Stimulated activated CD4-positive, alpha-beta T cell treated with anti-CD3 and anti-CD28 coated beads, TNF-alpha, amount 100 ng/mL, for 1 hour (primary cell): ENCODE measurements around the gene SLC29A1.

Source experiments
- DNase-seq, 3 donors: peaks; one replicate each; pipeline ENCODE4 v3.0.0-alpha.2; 2020; ENCODE audit warnings: low read depth in 3 of 3, low spot score in 1 of 3

The SLC29A1 gene

GRCh38 chr6:44251576-44252524 is 28.5 kb downstream of the SLC29A1 start:
- no peak for DNase-seq

DNA sequence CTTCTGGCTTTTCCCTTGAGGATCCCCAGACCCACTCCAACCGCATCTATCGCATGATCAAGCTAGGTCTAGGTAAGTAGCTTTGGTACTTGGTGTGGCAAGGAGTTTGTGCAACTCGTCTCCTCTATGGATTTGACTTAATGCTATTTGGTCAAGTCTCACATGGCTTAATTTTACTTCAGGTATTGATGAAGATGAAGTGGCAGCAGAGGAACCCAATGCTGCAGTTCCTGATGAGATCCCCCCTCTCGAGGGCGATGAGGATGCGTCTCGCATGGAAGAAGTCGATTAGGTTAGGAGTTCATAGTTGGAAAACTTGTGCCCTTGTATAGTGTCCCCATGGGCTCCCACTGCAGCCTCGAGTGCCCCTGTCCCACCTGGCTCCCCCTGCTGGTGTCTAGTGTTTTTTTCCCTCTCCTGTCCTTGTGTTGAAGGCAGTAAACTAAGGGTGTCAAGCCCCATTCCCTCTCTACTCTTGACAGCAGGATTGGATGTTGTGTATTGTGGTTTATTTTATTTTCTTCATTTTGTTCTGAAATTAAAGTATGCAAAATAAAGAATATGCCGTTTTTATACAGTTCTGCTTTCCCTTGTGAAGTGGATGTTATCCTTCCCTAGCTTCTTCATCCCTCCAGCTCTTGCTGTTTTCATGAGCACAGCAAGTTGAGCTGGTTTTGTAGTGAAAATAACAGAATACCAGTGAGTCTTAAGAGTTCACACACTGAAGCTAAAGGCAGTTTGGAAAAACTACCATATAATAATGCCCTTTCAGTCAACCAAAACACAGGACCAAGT is 30.1 kb downstream of the SLC29A1 start:
- DNase-seq: no peak

GRCh38 chr6:44254191-44255104 is 31.1 kb downstream of the SLC29A1 start:
- no peak for DNase-seq

GRCh38 chr6:44255105-44255808 is 31.9 kb downstream of the SLC29A1 start:
- no peak for DNase-seq

DNA sequence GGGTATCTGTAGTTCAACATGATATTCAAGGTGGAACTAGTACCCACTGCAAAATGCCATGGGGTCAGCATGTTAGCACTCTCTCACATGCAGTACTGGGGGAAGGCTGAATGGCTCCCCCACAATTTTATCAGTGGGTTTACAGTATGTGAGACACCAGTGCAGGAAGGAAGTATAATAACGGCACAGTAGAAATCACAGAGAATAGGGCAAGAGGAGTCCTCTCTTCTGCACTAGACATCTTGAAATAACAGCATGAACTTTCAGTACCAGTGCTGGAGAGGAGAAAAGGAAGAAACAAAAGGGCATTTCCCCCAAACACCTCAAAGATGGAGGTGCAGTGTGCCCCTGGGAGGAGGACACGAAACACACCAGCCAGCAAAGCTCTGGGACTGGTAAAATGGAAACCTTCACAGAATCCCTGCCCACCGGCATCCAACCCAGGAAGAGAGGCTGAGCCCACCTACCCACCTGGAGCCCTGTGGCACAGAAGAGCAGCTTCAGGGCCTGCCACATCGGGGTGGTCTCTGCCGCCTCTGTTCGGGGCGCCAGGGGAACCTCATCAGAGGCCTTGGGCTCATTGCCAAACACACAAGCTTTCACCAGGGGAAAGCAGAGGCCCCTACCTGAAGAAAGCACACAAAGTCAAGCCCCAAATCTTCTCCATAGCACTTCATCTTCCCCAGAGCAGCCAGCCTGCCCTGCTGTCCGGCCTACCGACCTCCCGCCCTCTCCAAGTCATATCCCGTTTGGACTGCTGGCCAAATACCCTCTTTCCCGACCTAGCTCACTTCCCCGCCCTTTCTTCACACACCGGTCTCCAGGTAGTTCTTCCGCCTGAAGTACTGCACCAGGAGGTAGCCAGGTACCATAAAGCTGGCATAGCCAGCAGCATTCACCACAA is 32.7 kb downstream of the SLC29A1 start:
- no peak for DNase-seq

- no peak for DNase-seq
Measured at GRCh38 chr6:44256775-44257024, 33.3 kb downstream of the SLC29A1 start.

DNA sequence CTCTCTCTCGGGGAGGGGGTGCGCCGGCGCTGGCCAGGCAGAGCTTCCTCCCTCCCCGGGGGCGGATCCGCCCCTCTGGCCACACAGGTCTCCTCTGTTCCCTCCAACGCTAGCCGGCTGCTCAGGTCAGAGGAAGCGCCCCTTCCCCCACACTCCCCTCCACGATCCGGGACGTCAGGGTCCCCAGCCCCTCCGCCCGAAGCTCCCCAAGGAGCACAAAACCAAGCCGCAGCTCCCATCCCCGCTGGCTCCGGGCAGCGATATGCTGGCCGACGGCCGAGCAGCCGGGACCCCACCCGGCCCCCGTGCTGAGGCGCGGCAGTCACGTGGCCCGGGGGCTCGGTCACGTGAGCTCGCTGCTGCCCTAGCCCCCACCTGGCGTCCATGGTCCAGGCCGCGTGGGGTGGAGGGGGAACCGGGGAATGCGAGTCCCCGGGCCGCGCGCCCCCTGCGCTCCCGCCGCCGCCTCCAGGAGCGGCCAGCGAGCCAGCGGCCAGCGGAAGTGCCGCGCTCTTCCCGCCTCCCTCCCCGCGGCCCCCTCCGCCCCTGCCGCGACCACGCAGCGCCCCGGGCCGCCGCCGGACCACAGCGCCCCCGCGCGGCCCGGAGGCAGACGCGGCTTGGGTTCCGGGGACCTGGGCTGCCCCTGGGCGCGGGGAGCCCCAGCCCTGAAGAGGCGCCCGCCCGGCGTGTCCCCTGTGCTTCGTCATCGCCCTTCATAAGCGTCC is 33.8 kb downstream of the SLC29A1 start, which contains the start of gene SLC35B2:
SLC35B2 (minus strand) TSS at position 504 of the 728 bp plus-strand sequence; CDS start at position 386, 118 bp downstream.
- DNase-seq: peak in 2 of 3 donors; percentile 44 to 56

GRCh38 chr6:44257753-44258324 is 34.4 kb downstream of the SLC29A1 start:
- DNase-seq: no peak

GRCh38 chr6:44258325-44258863 is 35.0 kb downstream of the SLC29A1 start:
- no peak for DNase-seq

- DNase-seq: no peak
Measured at GRCh38 chr6:44258921-44259320, 35.5 kb downstream of the SLC29A1 start.

DNA sequence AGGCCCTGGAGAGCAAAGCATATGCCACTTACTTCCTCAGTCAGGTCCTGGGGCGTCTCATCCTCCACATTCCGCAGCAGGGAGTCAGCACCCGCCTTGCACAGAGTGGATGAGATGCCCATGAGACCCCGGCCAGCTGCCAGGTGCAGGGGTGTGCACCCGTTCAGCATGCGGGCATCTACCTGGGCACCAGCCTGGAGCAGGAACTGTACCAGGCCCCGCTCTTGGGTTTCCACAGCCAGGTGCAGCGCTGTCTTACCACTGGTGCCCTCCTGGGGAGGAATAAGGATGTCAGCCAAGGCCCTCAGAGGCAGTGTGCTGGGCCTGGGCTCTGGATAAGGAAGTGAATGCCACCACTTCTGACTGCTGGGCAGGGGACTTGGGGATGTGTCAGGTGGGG is 36.6 kb downstream of the SLC29A1 start:
- DNase-seq: no peak

GRCh38 chr6:44260451-44261297 is 37.3 kb downstream of the SLC29A1 start:
- no peak for DNase-seq

DNA sequence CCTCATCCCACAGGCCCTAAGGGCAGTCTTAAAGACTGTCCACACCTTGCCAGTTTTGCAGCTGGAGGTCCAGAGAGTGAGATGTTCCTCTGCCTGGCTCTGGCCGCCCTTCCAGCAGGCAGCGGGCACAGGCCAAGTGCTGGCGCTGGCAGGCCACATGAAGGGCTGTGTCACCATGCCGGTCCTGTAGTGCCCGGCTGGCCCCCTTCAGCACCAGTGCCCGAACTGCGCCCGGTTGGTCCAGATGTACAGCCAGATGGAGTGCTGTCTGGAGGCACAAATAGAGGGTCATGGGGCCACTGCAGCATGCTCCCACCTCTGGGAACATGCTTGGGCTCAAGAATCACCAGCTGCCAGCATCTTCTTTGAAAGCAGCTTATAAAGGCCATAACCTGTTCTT is 38.2 kb downstream of the SLC29A1 start:
- no peak for DNase-seq

DNA sequence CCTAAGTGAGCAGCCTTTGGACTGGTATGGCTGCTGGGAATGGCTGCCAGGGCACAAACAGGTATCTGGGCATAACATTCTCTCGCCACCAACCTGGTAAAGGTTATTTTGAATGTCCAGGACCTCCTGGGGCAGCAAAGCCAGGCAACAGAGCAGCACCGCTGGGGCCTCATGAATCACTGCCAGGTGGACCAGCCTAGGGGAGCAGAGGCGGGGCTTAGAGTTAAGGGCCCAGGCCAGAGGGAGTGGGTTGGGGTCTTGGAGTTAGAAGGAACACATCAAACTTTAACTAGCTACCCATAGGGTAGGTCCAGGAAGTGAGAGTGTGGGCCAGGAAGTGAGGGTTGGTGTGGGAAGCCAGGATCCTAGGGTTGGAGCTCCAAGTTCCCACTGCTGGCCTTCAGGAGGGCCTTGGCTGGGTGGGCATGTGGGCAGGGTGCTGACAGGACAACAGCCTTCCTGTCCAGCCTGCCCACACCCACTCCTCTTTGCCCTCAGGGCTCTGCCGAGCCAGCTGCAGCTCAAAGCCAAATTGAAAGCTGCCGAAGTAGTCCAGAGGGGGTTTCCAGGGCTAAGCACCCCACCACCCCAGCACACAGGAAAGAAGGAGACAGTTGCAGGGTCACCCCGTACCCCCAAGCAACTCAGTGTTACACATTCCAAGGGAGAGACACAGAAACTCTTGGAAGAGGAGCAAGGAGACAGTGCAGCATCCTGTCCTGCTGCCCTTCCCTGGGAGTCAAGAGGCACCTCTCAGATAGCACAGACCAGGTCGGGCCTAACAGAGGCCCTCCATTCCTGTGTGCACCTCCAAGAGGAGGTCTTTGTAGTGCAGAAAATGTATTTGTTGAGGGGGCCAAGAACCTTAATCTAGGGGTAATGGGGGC is 39.3 kb downstream of the SLC29A1 start:
- DNase-seq: no peak

DNA sequence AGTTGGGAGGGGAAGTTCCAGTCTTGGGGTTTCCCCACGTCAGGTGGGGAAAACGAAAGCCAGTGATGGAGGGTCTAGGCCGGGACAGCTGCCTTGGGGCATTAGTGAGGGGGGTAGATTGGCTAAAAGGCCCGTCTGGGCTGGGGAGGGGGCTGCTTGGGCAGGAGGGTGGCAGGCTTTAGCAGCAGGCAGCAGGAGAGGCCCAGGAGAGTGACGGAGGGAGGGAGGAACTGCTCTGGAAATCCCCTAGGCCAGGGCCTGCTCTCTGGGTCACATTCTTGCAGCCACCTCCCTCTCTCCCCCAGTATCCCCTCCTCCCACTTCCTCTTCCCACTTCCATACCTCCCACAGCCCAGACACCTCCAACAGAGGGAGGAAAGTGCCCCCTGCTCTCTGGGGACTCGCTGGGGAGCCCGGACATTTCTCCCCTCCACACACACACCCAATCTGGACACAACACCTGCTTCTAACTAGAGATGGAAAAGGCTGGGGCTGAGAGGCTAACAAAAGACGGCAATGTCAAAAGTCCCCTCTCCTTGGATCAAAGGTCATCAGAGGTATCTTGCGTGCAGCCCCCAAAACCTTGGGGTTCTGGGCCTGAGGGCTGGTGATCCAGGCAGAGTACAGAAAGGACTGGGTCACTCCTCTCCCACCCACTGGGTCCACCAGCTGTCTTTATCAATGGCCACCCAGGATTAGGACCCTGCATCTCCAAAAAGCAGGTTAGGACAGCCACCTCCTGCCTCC is 40.1 kb downstream of the SLC29A1 start:
- DNase-seq: no peak
